ENCODE measurements around the gene VEZT. TPM values are rescaled to one million over a fixed set of nuclear protein-coding genes. Genes with fewer than 3 reads are reported as not detected.
A peak's percentile ranks its signal among the peaks of the same experiment; 100 is the strongest.

VEZT gene
- total and polyA plus RNA-seq, 2 donors (not counting 1 experiment from before 2014, with no cell fraction given), result 76.6 to 123 TPM

- Histone ChIP-seq H3K79me2 (ENCODE audit: control insufficient read depth, insufficient read depth, low read length) (peaks cover 11% of the 10 kb centered on the region), H3K9me3 (ENCODE audit: control insufficient read depth, insufficient read depth, low read depth, low read length) (no peaks in the 10 kb centered on the region), H3K4me3 (replicated peaks in 1 of 4; ENCODE audit: control extremely low read depth in 1 of 4, insufficient read depth in 1 of 4, low read depth in 3 of 4, low read length in 4 of 4) (no peak overlapping the region), H2AFZ (ENCODE audit: low read length) (no peak overlapping the region), H3K4me2 (ENCODE audit: extremely low read depth, insufficient read depth, low read length) (no peak overlapping the region), H3K27ac (ENCODE audit: insufficient read depth, low read length) (no peak overlapping the region), H3K9ac (ENCODE audit: insufficient read depth, low read length) (no peak overlapping the region), H3K27me3 (ENCODE audit: control insufficient read depth, insufficient read depth, low read length) (no peaks in the 10 kb centered on the region), H4K20me1 (ENCODE audit: control insufficient read depth, extremely low read depth, insufficient read depth, low read length) (no peaks in the 10 kb centered on the region), H3K36me3 (ENCODE audit: control insufficient read depth, insufficient read depth, low read length) (no peaks in the 10 kb centered on the region), H3K4me1 (ENCODE audit: control insufficient read depth, extremely low read depth, insufficient read depth, low read length) (no peaks in the 10 kb centered on the region)
- no peak for TF ChIP-seq EZH2 (IDR thresholded peaks at IDR 0.05; ENCODE audit: low read length, missing control alignments)
- TF ChIP-seq CTCF (conservative IDR thresholded peaks at IDR 0.05 in 1 of 2, IDR thresholded peaks at IDR 0.05 in 1 of 2; ENCODE audit: low read depth in 1 of 2, low read length in 2 of 2), result no peak
- DNase-seq (ENCODE audit: low read depth in 2 of 2), result no peak
Observed at GRCh38 chr12:95213928-95214327, 3.7 kb upstream of the VEZT start.

GRCh38 chr12:95214466-95214865 lies 3.1 kb upstream of the VEZT start:
- Histone ChIP-seq H3K4me1 (ENCODE audit: control insufficient read depth, extremely low read depth, insufficient read depth, low read length) (no peaks in the 10 kb centered on the region), H3K27me3 (ENCODE audit: control insufficient read depth, insufficient read depth, low read length) (no peaks in the 10 kb centered on the region), H3K9me3 (ENCODE audit: control insufficient read depth, insufficient read depth, low read depth, low read length) (no peaks in the 10 kb centered on the region), H3K79me2 (ENCODE audit: control insufficient read depth, insufficient read depth, low read length) (peaks cover 16% of the 10 kb centered on the region), H3K36me3 (ENCODE audit: control insufficient read depth, insufficient read depth, low read length) (no peaks in the 10 kb centered on the region), H3K4me3 (replicated peaks in 1 of 4; ENCODE audit: control extremely low read depth in 1 of 4, insufficient read depth in 1 of 4, low read depth in 3 of 4, low read length in 4 of 4) (no peak overlapping the region), H3K9ac (ENCODE audit: insufficient read depth, low read length) (no peak overlapping the region), H3K4me2 (ENCODE audit: extremely low read depth, insufficient read depth, low read length) (no peak overlapping the region), H4K20me1 (ENCODE audit: control insufficient read depth, extremely low read depth, insufficient read depth, low read length) (no peaks in the 10 kb centered on the region), H3K27ac (ENCODE audit: insufficient read depth, low read length) (no peak overlapping the region), H2AFZ (ENCODE audit: low read length) (no peak overlapping the region)
- no peak for DNase-seq (ENCODE audit: low read depth in 2 of 2)
- no peak for TF ChIP-seq EZH2 (IDR thresholded peaks at IDR 0.05; ENCODE audit: low read length, missing control alignments)
- TF ChIP-seq CTCF (conservative IDR thresholded peaks at IDR 0.05 in 1 of 2, IDR thresholded peaks at IDR 0.05 in 1 of 2; ENCODE audit: low read depth in 1 of 2, low read length in 2 of 2), result no peak

DNA sequence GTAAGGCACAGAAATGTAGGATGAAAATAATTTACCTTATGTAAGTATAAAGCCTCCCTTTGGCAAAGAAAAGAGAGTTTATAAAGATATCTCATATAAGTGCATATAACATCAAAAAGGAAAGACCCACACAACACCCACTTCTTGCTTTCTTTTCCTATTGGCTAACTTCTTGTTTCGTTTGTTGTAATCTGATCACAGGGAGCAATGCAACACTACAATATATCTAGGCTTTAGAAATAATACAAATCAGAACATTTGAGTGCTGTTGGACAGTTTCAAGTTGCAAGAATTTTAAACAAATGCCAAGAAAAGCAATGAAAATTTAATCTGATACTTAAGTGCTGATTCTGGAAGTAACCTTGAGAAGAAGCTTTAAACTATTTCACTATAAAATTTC lies 1.7 kb upstream of the VEZT start:
- Histone ChIP-seq H3K27me3 (ENCODE audit: control insufficient read depth, insufficient read depth, low read length) (no peaks in the 10 kb centered on the region), H3K79me2 (ENCODE audit: control insufficient read depth, insufficient read depth, low read length) (peaks cover 31% of the 10 kb centered on the region), H3K4me2 (ENCODE audit: extremely low read depth, insufficient read depth, low read length) (peak overlapping the region; percentile 88), H3K27ac (ENCODE audit: insufficient read depth, low read length) (no peak overlapping the region), H3K4me3 (replicated peaks in 1 of 4; ENCODE audit: control extremely low read depth in 1 of 4, insufficient read depth in 1 of 4, low read depth in 3 of 4, low read length in 4 of 4) (peak overlapping the region; percentile 37 to 87 (median 72)), H3K4me1 (ENCODE audit: control insufficient read depth, extremely low read depth, insufficient read depth, low read length) (no peaks in the 10 kb centered on the region), H4K20me1 (ENCODE audit: control insufficient read depth, extremely low read depth, insufficient read depth, low read length) (no peaks in the 10 kb centered on the region), H3K9me3 (ENCODE audit: control insufficient read depth, insufficient read depth, low read depth, low read length) (no peaks in the 10 kb centered on the region), H2AFZ (ENCODE audit: low read length) (no peak overlapping the region), H3K36me3 (ENCODE audit: control insufficient read depth, insufficient read depth, low read length) (no peaks in the 10 kb centered on the region), H3K9ac (ENCODE audit: insufficient read depth, low read length) (no peak overlapping the region)
- TF ChIP-seq EZH2 (IDR thresholded peaks at IDR 0.05; ENCODE audit: low read length, missing control alignments) (no peak), CTCF (conservative IDR thresholded peaks at IDR 0.05 in 1 of 2, IDR thresholded peaks at IDR 0.05 in 1 of 2; ENCODE audit: low read depth in 1 of 2, low read length in 2 of 2) (no peak)
- DNase-seq (ENCODE audit: low read depth in 2 of 2), result peak; percentile 69 to 80
